ENCODE measurements around the gene ZNF576. TPM values are rescaled to one million over a fixed set of nuclear protein-coding genes. Genes with fewer than 3 reads are reported as not detected.
"Not testable (repeated sequence)": the region's sequence is repeated elsewhere in the genome, so short reads cannot be mapped to it uniquely, and the experiment has no call there.

ZNF576 gene
- total RNA-seq, 1 donor = 10.3 TPM

- peak; percentile 59 for DNase-seq (ENCODE audit: low read depth)
- TF ChIP-seq CTCF (IDR thresholded peaks at IDR 0.05; ENCODE audit: insufficient read depth, low read length) = peak; percentile 89
- H3K4me3 ChIP-seq (ENCODE audit: low read depth, low read length) = peak overlapping the region; percentile 85
Observed at GRCh38 chr19:43594710-43595604, 1.4 kb upstream of the ZNF576 start.

GRCh38 chr19:43595605-43595998 is 793 bp upstream of the ZNF576 start:
- no peak for DNase-seq (ENCODE audit: low read depth)
- TF ChIP-seq CTCF (IDR thresholded peaks at IDR 0.05; ENCODE audit: insufficient read depth, low read length) = no peak

GRCh38 chr19:43596842-43597461 is 557 bp downstream of the ZNF576 start:
- no peak for TF ChIP-seq CTCF (IDR thresholded peaks at IDR 0.05; ENCODE audit: insufficient read depth, low read length)
- DNase-seq (ENCODE audit: low read depth) = no peak
- peak overlapping the region; percentile 94 for H3K4me3 ChIP-seq (ENCODE audit: low read depth, low read length)

More at GRCh38 chr19:43595605-43595998, 793 bp upstream of the ZNF576 start:
- H3K4me3 ChIP-seq (ENCODE audit: low read depth, low read length) = peak overlapping the region; percentile 85

GRCh38 chr19:43597876-43598275 is 1.5 kb downstream of the ZNF576 start:
- no peak for TF ChIP-seq CTCF (IDR thresholded peaks at IDR 0.05; ENCODE audit: insufficient read depth, low read length)
- H3K4me3 ChIP-seq (ENCODE audit: low read depth, low read length) = peak overlapping the region; percentile 94
- DNase-seq (ENCODE audit: low read depth) = no peak

- DNase-seq (ENCODE audit: low read depth) = no peak
- TF ChIP-seq CTCF (IDR thresholded peaks at IDR 0.05; ENCODE audit: insufficient read depth, low read length) = no peak
- no peak overlapping the region for H3K4me3 ChIP-seq (ENCODE audit: low read depth, low read length)
Observed at GRCh38 chr19:43598445-43599240, 2.2 kb downstream of the ZNF576 start.

GRCh38 chr19:43599635-43600295 is 3.4 kb downstream of the ZNF576 start:
- no peak overlapping the region for H3K4me3 ChIP-seq (ENCODE audit: low read depth, low read length)
- DNase-seq (ENCODE audit: low read depth) = no peak
- no peak for TF ChIP-seq CTCF (IDR thresholded peaks at IDR 0.05; ENCODE audit: insufficient read depth, low read length)

GRCh38 chr19:43600326-43600725 is 3.9 kb downstream of the ZNF576 start:
- not testable (repeated sequence) for DNase-seq (ENCODE audit: low read depth); H3K4me3 ChIP-seq (ENCODE audit: low read depth, low read length)

All from fibroblast of the aortic adventitia (primary cell).